A375 (cell line): ENCODE data around the gene SPACA7. TPM values are rescaled to one million over a fixed set of nuclear protein-coding genes. Genes with fewer than 3 reads are reported as not detected.

Source experiments
- total RNA-seq: library from RNA; depleted of rRNA; stranded (reverse); fragments of >200 nt; shearing (Covaris generic); gene quantifications from 2 replicates; pipeline ENCODE4 v1.2.3, GENCODE V29; 2014; rRNA removed

SPACA7 gene
- total RNA-seq = not detected in 2 replicates

GRCh38 chr13:112376050-112376681 lies at the start of gene SPACA7:
Gene SPACA7, plus strand, starts transcription at chr13:112376355. Its CDS starts 31 bp downstream, at chr13:112376386.

Other genes with a start within 250 kb of the SPACA7 start
- gene TUBGCP3, start 211.8 kb downstream of the SPACA7 start, total RNA-seq = 32.6 and 37.8 TPM in 2 replicates